Stimulated activated CD8-positive, alpha-beta memory T cell treated with anti-CD3 and anti-CD28 coated beads, Interleukin-15, amount 100 ng/mL, for 24 hours (primary cell): ENCODE data around the gene ANKRD34B.
"Not testable (repeated sequence)": the region's sequence is repeated elsewhere in the genome, so short reads cannot be mapped to it uniquely, and the experiment has no call there.

Source experiments
- DNase-seq: peaks from one replicate; pipeline ENCODE4 v3.0.0-alpha.2; 2020; ENCODE audit warnings: low read depth

ANKRD34B gene

GRCh38 chr5:80569961-80570786 is at the start of gene ANKRD34B:
ANKRD34B (minus strand) TSS chr5:80570280; CDS start chr5:80560019, 10,261 bp downstream.
- DNase-seq = no peak

GRCh38 chr5:80619086-80619485 is 49.0 kb upstream of the ANKRD34B start:
- no peak for DNase-seq

DNA sequence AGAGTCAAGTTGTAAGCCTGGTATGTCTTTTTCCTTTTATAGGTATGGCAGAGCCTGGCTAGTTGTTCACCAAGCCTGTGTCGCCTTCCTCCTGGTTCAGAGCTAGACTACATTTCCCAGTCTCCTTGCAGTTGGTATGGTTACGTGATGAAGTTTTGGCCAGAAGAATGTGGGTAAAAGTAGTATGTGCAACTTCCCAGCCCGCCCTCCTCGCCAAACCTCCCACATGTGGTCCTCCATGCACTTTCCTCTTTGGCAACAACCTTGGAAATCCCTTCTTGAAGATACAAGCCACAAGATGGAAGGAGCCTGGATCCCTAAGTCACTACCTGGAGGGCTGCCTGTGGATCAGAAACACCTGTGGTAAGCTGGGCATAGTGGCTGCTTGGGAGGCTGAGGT is 48.4 kb upstream of the ANKRD34B start:
- no peak for DNase-seq

GRCh38 chr5:80615266-80615914 is 45.3 kb upstream of the ANKRD34B start:
- DNase-seq = no peak

DNA sequence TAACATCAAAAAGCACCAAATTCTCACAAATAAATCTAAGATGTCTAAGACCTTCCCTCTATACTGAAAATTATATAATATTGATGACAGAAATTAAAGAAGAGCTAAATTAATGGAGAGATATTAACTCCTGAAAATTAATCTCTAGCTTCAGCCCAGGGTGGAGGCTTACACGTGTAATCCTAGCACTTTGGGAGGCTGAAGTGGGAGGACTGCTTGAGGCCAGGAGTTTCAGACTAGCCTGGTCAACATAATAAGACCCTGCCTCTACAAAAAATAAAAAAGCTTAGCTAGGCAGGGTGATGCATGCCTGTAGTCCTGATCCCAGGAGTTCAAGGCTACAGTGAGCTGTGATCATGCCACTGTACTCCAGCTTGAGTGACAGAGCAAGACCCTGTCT is 39.6 kb upstream of the ANKRD34B start:
- DNase-seq = no peak

DNA sequence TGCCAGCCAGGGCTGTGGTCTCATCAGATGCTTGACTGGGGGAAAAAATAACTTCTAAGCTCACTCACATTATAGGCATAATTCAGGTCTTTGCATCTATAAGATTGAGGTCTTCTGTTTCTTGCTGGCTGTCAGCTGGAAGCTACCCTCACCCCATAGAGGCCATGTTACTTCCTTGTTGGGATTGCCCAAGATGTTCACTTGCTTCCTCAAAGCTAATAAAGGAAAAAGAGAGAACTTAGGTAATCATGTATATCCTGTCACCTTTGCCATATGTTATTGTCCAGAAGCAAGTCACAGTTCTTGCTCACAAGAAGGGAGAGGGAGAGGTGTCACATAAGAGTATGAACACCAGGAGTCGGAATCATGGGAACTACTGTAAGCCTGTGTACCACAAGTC is 38.7 kb upstream of the ANKRD34B start:
- DNase-seq = no peak

DNA sequence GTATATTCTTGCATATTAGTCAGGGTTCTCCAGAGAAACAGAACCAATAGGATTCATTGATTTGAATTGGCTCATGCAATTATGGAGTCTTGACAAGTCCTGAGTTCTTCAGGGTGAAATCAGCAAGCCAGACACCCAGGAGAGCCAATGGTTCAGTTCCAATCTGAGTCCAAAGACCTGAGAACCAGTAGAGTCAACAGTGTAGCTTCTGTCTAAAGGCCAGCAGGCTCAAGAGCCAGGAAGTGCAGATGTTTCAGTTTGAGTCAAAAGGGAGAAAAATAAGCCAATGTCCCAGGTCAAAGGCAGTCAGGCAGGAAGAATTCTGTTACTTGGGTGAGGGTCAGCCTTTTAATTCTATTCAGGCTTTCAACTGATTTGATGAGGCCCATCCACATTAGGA is 37.8 kb upstream of the ANKRD34B start:
- DNase-seq = no peak

GRCh38 chr5:80607343-80607742 is 37.3 kb upstream of the ANKRD34B start:
- no peak for DNase-seq

DNA sequence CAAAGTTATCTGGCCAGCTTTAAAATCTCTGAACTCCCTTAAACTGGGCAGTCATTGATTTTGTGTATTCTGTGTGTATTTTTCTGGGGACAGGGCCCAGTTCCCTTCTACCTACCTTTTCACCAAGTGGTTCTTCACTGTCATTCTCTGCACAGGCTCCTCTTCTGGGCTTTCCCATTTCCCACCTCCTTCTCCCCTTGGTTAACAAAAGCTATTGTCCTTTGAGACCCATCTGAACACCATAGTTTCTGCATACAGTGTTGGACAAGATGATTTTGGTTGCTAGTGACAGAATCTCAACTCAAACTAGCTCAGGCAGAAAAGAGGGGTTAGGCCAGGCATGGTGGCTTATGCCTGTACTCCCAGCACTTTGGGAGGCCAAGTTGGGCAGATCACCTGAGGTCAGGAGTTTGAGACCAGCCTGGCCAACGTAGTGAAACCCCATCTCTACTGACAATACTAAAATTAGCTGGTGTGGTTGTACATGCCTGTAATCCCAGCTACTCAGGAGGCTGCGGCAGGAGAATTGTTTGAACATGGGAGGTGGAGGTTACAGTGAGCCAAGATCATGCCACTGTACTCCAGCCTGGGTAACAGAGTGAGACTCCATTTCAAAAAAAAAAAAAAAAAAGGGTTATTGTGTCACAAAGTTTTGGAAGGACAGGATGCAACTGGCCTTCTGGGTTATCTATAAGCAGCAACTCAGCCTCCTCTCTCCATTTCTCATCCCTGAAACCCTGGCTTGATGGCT is 31.0 kb upstream of the ANKRD34B start:
- DNase-seq = no peak

- DNase-seq = no peak
Observed at GRCh38 chr5:80597500-80597899, 27.4 kb upstream of the ANKRD34B start.

DNA sequence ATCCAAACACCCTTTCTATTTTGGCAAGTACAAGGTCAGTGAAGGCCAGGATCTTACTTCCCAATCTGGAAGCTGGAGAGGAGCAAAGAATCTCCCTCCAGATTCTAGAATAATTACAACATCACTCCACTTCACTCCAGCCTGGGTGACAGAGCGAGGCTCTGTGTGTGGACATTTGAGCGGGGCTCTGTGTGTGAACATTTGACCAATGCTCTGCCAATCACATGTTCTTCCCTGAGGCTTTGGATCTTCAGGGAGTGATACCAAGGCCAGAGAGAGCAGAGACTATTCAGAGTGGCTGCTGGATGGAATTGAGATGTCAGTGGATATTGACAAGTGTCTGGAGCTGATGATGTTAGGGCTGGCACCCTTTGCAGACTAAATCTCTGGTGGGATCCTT is 24.7 kb upstream of the ANKRD34B start:
- DNase-seq = no peak

- DNase-seq = no peak
Observed at GRCh38 chr5:80592761-80593160, 22.7 kb upstream of the ANKRD34B start.

DNA sequence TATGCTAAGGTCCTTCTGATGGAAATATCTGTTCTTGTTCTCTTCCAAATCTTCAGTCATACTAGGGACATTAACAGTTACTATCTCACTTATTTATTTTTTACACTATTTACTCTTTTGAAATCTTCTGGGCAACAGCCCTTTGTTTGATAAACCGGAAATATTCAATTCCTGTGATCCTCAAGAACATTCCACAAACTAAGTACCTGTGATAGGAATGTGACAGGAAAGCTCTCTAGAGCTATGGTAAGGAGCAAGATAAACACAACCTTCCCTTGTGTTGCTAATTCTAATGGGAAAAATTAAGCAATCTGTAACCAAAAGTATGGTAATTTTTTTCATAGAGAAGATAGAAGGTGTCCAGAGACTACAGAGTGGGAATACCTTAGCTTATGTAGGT is 22.0 kb upstream of the ANKRD34B start:
- DNase-seq = no peak

DNA sequence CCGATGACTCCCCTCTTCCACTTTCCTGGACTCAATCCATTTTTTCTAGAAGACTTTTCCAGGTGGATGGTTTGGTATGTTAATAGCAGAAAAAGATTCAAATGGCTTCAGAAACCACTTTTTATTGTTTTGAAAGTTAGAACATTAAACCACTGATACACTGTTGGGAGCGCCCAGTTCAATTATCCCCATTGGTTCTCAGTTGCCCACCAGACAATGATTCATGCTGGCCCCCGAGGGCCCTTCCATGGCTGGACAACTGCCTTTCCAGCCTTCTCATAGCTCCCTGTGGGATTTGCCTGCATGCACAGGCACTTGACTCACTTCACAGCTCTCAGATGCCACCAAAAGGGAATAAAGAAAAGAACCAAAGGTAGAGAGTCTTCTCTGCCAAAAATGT is 21.3 kb upstream of the ANKRD34B start:
- no peak for DNase-seq

GRCh38 chr5:80590766-80591165 is 20.7 kb upstream of the ANKRD34B start:
- no peak for DNase-seq

DNA sequence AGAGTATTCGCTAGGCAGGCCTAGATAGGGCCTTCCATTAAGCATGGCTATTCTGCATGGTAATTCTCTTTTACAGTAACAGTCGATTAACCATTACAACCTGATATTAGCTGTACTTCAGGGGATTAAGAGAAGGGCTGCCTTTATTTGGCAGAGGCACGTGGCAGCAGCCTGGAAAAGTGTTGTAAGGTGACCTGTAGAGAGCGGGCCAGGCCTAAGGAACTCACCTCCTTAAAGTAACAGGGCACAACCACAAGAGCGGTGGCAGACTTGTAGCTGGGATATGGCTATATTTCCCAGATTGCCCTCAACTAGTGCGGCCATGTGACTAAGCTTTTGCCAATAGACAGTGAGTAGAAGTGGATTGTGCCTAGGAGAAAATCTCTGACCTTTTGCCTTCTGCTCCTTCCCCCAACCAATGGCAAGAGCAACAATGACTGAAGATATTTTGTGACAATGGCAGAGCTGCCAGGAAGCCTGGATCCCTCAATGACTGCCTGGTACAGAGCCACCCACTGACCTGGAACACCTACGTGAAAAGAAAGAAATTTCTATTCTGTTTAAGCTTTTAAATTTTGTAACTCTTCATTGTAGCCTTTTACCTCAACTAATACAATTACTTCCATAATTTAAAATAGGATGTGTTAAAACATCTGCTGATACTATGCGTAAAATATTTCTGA is 18.9 kb upstream of the ANKRD34B start:
- DNase-seq = no peak

DNA sequence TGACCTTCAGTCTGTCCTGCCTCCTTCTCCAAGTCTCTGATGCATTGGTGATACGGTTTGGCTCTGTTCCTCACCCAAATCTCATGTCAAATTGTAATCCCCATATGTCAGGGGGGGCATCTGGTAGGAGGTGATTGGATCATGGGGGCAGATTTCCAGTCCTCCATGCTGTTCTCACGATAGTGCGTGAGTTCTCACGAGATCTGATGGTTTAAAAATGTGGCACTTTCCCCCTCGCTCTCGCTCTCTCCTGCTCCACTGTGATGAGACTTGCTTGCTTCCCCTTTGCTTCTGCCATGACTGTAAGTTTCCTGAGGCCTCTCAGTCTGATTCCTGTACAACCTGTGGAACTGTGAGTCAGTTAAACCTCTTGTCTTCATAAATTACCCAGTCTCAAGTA is 14.7 kb upstream of the ANKRD34B start:
- DNase-seq = no peak

DNA sequence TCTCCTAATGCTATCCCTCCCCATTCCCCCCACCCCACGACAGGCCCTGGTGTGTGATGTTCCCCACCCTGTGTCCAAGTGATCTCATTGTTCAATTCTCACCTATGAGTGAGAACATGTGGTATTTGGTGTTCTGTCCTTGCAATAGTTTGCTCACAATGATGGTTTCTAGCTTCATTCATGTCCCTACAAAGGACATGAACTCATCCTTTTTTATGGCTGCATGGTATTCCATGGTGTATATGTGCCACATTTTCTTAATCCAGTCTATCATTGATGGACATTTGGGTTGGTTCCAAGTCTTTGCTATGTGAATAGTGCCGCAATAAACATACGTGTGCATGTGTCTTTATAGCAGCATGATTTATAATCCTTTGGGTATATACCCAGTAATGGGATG is 10.2 kb upstream of the ANKRD34B start:
- DNase-seq = not testable (repeated sequence)

DNA sequence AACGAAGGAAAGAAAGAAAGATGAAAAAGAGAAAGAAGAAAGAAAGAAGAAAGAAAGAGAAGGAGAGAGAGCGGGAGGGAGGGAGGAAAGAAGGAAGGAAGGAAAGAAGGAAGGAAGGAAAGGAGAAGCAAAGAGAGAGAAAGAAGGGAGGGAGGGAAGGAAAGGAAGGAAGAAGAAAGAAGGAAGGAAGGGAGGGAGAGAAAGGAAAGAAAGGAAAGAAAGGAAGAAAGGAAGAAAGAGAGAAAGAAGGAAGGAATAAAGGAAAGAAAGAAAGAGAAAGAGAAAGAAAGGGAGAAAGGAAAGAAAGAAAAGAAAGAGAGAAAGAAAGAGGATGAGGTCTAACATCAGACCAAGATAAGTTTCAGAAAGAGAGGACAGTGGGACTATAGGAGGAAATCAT is 9.0 kb upstream of the ANKRD34B start:
- no peak for DNase-seq

DNA sequence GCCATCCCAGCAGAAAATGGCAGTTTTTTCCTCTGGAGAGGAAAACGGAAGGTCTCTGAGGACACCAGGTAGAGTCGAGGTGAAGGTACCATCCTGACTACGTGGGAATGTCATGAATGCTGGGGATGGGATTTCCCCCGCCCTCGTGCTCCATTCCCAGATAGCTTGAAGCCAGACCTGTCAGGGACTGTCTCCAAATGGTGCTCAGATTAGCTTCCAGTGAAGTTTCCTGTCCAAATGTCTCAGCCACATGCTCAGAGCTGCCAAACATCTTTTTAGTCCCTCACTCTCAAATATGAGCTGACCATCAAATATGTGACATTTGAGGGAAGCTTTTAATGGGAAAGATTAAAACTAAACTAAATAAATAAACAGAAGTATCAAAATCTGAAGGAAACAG is 7.6 kb upstream of the ANKRD34B start:
- DNase-seq = no peak

- DNase-seq = no peak
Observed at GRCh38 chr5:80576383-80576782, 6.3 kb upstream of the ANKRD34B start.

- DNase-seq = no peak
Observed at GRCh38 chr5:80573062-80573461, 3.0 kb upstream of the ANKRD34B start.
